GM21528 (cell line): ENCODE results near the gene HLA-A.

Experiments
- ATAC-seq: cut with Tn5 transposase; IDR thresholded peaks from one replicate; pipeline ENCODE4 v1.9.1; 2021; ENCODE audit warnings: mild to moderate bottlenecking, moderate library complexity; ENCODE audit not compliant: unreplicated experiment, low FRiP score

HLA-A gene

GRCh38 chr6:29933955-29934354 is 8.4 kb upstream of the HLA-A start:
- ATAC-seq, result no peak

- ATAC-seq, result no peak
Measured at GRCh38 chr6:29935273-29935955, 6.9 kb upstream of the HLA-A start.

GRCh38 chr6:29938746-29939508 is 3.4 kb upstream of the HLA-A start:
- ATAC-seq, result no peak

- ATAC-seq, result no peak
Measured at GRCh38 chr6:29941016-29941415, 1.3 kb upstream of the HLA-A start.

- ATAC-seq, result no peak
Measured at GRCh38 chr6:29941471-29941870, 861 bp upstream of the HLA-A start.

GRCh38 chr6:29941916-29942274 is 437 bp upstream of the HLA-A start:
- ATAC-seq, result peak; percentile 15

GRCh38 chr6:29943053-29943966 is 978 bp downstream of the HLA-A start:
- ATAC-seq, result no peak

GRCh38 chr6:29945281-29945820 is 3.0 kb downstream of the HLA-A start:
- ATAC-seq, result no peak

- ATAC-seq, result no peak
Measured at GRCh38 chr6:29946223-29947076, 4.1 kb downstream of the HLA-A start.

GRCh38 chr6:29947077-29947980 is 5.0 kb downstream of the HLA-A start:
- no peak for ATAC-seq

- ATAC-seq, result no peak
Measured at GRCh38 chr6:29948277-29948676, 5.9 kb downstream of the HLA-A start.

- ATAC-seq, result no peak
Measured at GRCh38 chr6:29949934-29950333, 7.6 kb downstream of the HLA-A start.

GRCh38 chr6:29951882-29952281 is 9.6 kb downstream of the HLA-A start:
- ATAC-seq, result no peak

- ATAC-seq, result no peak
Measured at GRCh38 chr6:29953001-29953441, 10.7 kb downstream of the HLA-A start.

- no peak for ATAC-seq
Measured at GRCh38 chr6:29953686-29954085, 11.4 kb downstream of the HLA-A start.

- no peak for ATAC-seq
Measured at GRCh38 chr6:29954272-29954671, 11.9 kb downstream of the HLA-A start.

- no peak for ATAC-seq
Measured at GRCh38 chr6:29955783-29956182, 13.5 kb downstream of the HLA-A start.

GRCh38 chr6:29956518-29956917 is 14.2 kb downstream of the HLA-A start:
- ATAC-seq, result no peak

GRCh38 chr6:29958046-29958445 is 15.7 kb downstream of the HLA-A start:
- no peak for ATAC-seq
